Measurements from ENCODE around the gene NDUFA11.

GRCh38 chr19:5880604-5881078 is 22.9 kb downstream of the NDUFA11 start:
- TF ChIP-seq POLR2A (IDR thresholded peaks at IDR 0.05) = no peak
- TF ChIP-seq, protein P1, sequence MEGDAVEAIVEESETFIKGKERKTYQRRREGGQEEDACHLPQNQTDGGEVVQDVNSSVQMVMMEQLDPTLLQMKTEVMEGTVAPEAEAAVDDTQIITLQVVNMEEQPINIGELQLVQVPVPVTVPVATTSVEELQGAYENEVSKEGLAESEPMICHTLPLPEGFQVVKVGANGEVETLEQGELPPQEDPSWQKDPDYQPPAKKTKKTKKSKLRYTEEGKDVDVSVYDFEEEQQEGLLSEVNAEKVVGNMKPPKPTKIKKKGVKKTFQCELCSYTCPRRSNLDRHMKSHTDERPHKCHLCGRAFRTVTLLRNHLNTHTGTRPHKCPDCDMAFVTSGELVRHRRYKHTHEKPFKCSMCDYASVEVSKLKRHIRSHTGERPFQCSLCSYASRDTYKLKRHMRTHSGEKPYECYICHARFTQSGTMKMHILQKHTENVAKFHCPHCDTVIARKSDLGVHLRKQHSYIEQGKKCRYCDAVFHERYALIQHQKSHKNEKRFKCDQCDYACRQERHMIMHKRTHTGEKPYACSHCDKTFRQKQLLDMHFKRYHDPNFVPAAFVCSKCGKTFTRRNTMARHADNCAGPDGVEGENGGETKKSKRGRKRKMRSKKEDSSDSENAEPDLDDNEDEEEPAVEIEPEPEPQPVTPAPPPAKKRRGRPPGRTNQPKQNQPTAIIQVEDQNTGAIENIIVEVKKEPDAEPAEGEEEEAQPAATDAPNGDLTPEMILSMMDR (IDR thresholded peaks at IDR 0.05) = no peak
- TF ChIP-seq POLR2AphosphoS5 (IDR thresholded peaks at IDR 0.05) = peak in 1 of 3 donors; percentile 16

Data from breast epithelium (tissue), 3 donors.